Heart left ventricle (tissue), 13 donors: ENCODE measurements around the gene KREMEN1.

ENCODE experiments used
- POLR2A ChIP-seq, 2 donors: fragments of 450-650 bp; IDR thresholded peaks; one replicate each; pipeline ENCODE4 v1.6.1; 2017; ENCODE audit warnings: antibody characterized with exemption in 2 of 2, mild to moderate bottlenecking in 2 of 2, moderate library complexity in 2 of 2
- TF ChIP-seq, protein P1 (sequence below), 12 donors: fragments of 200-600 bp; sonication (generic) in 4 of 12; IDR thresholded peaks; one replicate each; pipeline versions ENCODE4 v1.5.0 to v1.8.0; 2018 to 2022; ENCODE audit warnings: antibody characterized with exemption in 12 of 12, mild to moderate bottlenecking in 5 of 12
- donor health status: ischemic (EF 13 %, LVEDD 7.1; RV severe dilation, severe dysfunction).
- donor health status: DM: no; HTN: yes; CAD: no.
- donor health status: DM: no; HTN: no; CAD: no.
- donor health status: ischemic (EF 25% LVEDD 6.9; RV normal size, moderate dysfunction).
- donor health status: ischemic (EF 25% LVEDD 5.7; RV mildly dilated, moderate dysfunction).
- donor health status: ischemic (EF 35%, LVEDD 5.7; RV mildly dilated, moderate dysfunction).
- donor health status: nonischemic (EF 11% LVEDD 7.7; RV severe dilation, severe dysfunction).
- donor health status: DM: yes; HTN: yes; CAD: no.
- donor health status: PGD.
- donor health status: ischemic (EF 29% LVEDD 5.4; RV normal size, mild dysfunction).
- donor health status: nonischemic (EF 23%, LVEDD 6.1; RV moderate dilation, normal function).

GRCh38 chr22:29171721-29172120, 98.9 kb downstream of the KREMEN1 start:
- TF ChIP-seq, protein P1, sequence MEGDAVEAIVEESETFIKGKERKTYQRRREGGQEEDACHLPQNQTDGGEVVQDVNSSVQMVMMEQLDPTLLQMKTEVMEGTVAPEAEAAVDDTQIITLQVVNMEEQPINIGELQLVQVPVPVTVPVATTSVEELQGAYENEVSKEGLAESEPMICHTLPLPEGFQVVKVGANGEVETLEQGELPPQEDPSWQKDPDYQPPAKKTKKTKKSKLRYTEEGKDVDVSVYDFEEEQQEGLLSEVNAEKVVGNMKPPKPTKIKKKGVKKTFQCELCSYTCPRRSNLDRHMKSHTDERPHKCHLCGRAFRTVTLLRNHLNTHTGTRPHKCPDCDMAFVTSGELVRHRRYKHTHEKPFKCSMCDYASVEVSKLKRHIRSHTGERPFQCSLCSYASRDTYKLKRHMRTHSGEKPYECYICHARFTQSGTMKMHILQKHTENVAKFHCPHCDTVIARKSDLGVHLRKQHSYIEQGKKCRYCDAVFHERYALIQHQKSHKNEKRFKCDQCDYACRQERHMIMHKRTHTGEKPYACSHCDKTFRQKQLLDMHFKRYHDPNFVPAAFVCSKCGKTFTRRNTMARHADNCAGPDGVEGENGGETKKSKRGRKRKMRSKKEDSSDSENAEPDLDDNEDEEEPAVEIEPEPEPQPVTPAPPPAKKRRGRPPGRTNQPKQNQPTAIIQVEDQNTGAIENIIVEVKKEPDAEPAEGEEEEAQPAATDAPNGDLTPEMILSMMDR (IDR thresholded peaks at IDR 0.05) = no peak
- TF ChIP-seq POLR2A (IDR thresholded peaks at IDR 0.05) = no peak
